IMR-90 (cell line): Measurements from ENCODE around the gene BYSL.

Experiments
- POLR2A ChIP-seq: IDR thresholded peaks from 2 replicates; pipeline ENCODE4 v1.6.1; 2012; ENCODE audit warnings: mild to moderate bottlenecking, low read depth, low read length
- RAD21 ChIP-seq: IDR thresholded peaks from 2 replicates; pipeline ENCODE4 v1.6.1; 2012; ENCODE audit warnings: low read length, improper control_type of control experiment
- TF ChIP-seq, protein P1 (sequence below): conservative IDR thresholded peaks from 2 replicates; pipeline ENCODE4 v1.5.1; 2012; ENCODE audit warnings: mild to moderate bottlenecking, low read depth, low read length, improper control_type of control experiment

DNA sequence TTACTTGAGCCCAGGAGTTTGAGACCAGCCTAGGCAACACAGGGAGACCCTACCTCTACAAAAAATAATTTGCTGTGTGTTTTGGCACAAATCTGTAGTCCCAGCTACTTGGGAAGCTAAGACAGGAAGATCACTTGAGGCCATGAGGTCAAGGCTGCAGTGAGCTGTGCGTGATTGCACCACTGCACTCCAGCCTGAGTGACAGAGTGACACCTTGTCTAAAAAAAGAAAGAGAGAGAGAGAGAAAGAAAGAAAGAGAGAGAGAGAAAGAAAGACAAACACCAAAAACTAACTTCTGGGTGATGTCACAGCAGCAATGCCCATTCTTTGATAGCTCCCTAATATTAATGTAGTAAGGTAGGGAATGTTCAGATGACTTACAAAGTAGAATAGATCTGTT, 46.6 kb upstream of the BYSL start:
- TF ChIP-seq RAD21, result no peak
- TF ChIP-seq, protein P1, sequence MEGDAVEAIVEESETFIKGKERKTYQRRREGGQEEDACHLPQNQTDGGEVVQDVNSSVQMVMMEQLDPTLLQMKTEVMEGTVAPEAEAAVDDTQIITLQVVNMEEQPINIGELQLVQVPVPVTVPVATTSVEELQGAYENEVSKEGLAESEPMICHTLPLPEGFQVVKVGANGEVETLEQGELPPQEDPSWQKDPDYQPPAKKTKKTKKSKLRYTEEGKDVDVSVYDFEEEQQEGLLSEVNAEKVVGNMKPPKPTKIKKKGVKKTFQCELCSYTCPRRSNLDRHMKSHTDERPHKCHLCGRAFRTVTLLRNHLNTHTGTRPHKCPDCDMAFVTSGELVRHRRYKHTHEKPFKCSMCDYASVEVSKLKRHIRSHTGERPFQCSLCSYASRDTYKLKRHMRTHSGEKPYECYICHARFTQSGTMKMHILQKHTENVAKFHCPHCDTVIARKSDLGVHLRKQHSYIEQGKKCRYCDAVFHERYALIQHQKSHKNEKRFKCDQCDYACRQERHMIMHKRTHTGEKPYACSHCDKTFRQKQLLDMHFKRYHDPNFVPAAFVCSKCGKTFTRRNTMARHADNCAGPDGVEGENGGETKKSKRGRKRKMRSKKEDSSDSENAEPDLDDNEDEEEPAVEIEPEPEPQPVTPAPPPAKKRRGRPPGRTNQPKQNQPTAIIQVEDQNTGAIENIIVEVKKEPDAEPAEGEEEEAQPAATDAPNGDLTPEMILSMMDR, result no peak
- no peak for TF ChIP-seq POLR2A
